PC-3 (cell line): ENCODE measurements around the gene CCSER1. TPM values are rescaled to one million over a fixed set of nuclear protein-coding genes. Genes with fewer than 3 reads are reported as not detected.

Source experiments
- ATAC-seq: fragments of 200-7000 bp; cut with Tn5 transposase; 2 replicates; pipeline ENCODE4 v1.9.1; 2020; ENCODE audit warnings: mild to moderate bottlenecking, moderate library complexity
- BruUV-seq: library from RNA; stranded (reverse); fragments of 400-500 nt; replicated peaks from 2 replicates; lab custom pipeline; 2021; lab: Mats Ljungman, UMichigan
- CTCF ChIA-PET: fragments of 300-600 bp; sonication (Branson Sonifier 250); formaldehyde crosslinking; loops from one replicate; lab custom pipeline; 2022; ENCODE audit warnings: antibody characterized with exemption; lab: Charles Lee
- POLR2A ChIA-PET: fragments of 300-600 bp; sonication (Branson Sonifier 250); formaldehyde crosslinking; loops from one replicate; lab custom pipeline; 2022; ENCODE audit warnings: antibody characterized with exemption; ENCODE audit not compliant: unreplicated experiment; lab: Charles Lee
- DNase-seq: peaks from one replicate; pipeline ENCODE4 v3.0.0-alpha.2; 2015
- H2AFZ ChIP-seq: fragments of 300-600 bp; sonication (generic); 2 replicates; pipeline ENCODE4 v1.6.0; 2016; ENCODE audit warnings: antibody characterized with exemption, low read length
- H3F3A ChIP-seq: fragments of 300-600 bp; sonication (generic); one replicate; pipeline ENCODE4 v1.6.0; 2017; ENCODE audit warnings: antibody characterized with exemption, low read length, control low read depth, mild to moderate bottlenecking; ENCODE audit not compliant: unreplicated experiment
- H3K27ac ChIP-seq: fragments of 300-600 bp; sonication (generic); 2 replicates; pipeline ENCODE4 v1.5.1; 2016; ENCODE audit warnings: mild to moderate bottlenecking, low read length
- H3K27me3 ChIP-seq: fragments of 300-600 bp; sonication (generic); 2 replicates; pipeline ENCODE4 v1.6.1; 2016; ENCODE audit warnings: low read length, mixed read lengths
- H3K36me3 ChIP-seq: fragments of 300-600 bp; sonication (generic); 2 replicates; pipeline ENCODE4 v1.6.1; 2016; ENCODE audit warnings: low read depth, mixed run types, low read length, mixed read lengths
- H3K4me1 ChIP-seq: fragments of 300-600 bp; sonication (generic); 2 replicates; pipeline ENCODE4 v1.5.1; 2016; ENCODE audit warnings: low read length; ENCODE audit not compliant: insufficient read depth
- H3K4me2 ChIP-seq: fragments of 300-600 bp; sonication (generic); 2 replicates; pipeline ENCODE4 v1.6.0; 2016; ENCODE audit warnings: low read length
- H3K4me3 ChIP-seq: fragments of 300-600 bp; sonication (generic); 2 replicates; pipeline ENCODE4 v1.5.1; 2016; ENCODE audit warnings: mild to moderate bottlenecking, low read length, mixed read lengths
- H3K79me2 ChIP-seq: fragments of 300-600 bp; sonication (generic); 2 replicates; pipeline ENCODE4 v1.6.1; 2017; ENCODE audit warnings: low read length, mixed read lengths
- H3K9ac ChIP-seq: fragments of 300-600 bp; sonication (generic); 2 replicates; pipeline ENCODE4 v1.6.0; 2016; ENCODE audit warnings: mild to moderate bottlenecking, low read length
- H3K9me2 ChIP-seq: fragments of 300-600 bp; sonication (generic); replicated peaks from 2 replicates; pipeline ENCODE4 v1.6.1; 2016; ENCODE audit warnings: mixed run types, low read length, mixed read lengths
- H3K9me3 ChIP-seq: fragments of 300-600 bp; sonication (generic); 2 replicates; pipeline ENCODE4 v1.6.1; 2016; ENCODE audit warnings: low read length, mixed read lengths
- H4K20me1 ChIP-seq: fragments of 300-600 bp; sonication (generic); 2 replicates; pipeline ENCODE4 v1.6.1; 2016; ENCODE audit warnings: low read length, mixed read lengths
- CTCF ChIP-seq: fragments of 300-600 bp; sonication (generic); conservative IDR thresholded peaks from 2 replicates; pipeline ENCODE4 v1.5.1; 2017; ENCODE audit warnings: antibody characterized with exemption, low read depth, mild to moderate bottlenecking, low read length
- EZH2 ChIP-seq: fragments of 300-600 bp; sonication (generic); IDR thresholded peaks from one replicate; pipeline ENCODE4 v1.6.1; 2017; ENCODE audit warnings: antibody characterized with exemption, mild to moderate bottlenecking, low read length; ENCODE audit not compliant: unreplicated experiment
- EZH2phosphoT487 ChIP-seq: fragments of 300-600 bp; sonication (generic); IDR thresholded peaks from 2 replicates; pipeline ENCODE4 v1.6.1; 2018; ENCODE audit warnings: mild to moderate bottlenecking, antibody characterized with exemption, low read length, borderline replicate concordance
- intact Hi-C: fragments of 100-400 bp; cut with micrococcal nuclease; formaldehyde crosslinking; loops from 2 replicates; pipeline ENCODE4 v1.9.0; 2023
- total RNA-seq: library from RNA; depleted of rRNA; stranded (reverse); fragments of >200 nt; gene quantifications from 2 replicates; pipeline ENCODE4 v1.2.3, GENCODE V29; 2014

CCSER1 gene
- total RNA-seq, 1 experiment from 2014 or later = 6.0 TPM

GRCh38 chr4:90824266-90825150 lies 697.3 kb downstream of the CCSER1 start:
- no TSS peak for BruUV-seq
- DNase-seq (no peak), ATAC-seq (no peak)
- no peaks in the 10 kb centered on the region for H3F3A ChIP-seq
- CTCF ChIA-PET = no interaction called here
- H2AFZ ChIP-seq = no peak overlapping the region
- POLR2A ChIA-PET = no interaction called here
- no peaks in the 10 kb centered on the region for H3K36me3 ChIP-seq
- H3K9me3 ChIP-seq = no peaks in the 10 kb centered on the region
- H3K27ac ChIP-seq = no peak overlapping the region
- H3K27me3 ChIP-seq = no peaks in the 10 kb centered on the region
- TF ChIP-seq EZH2 (no peak), CTCF (no peak)
- H3K9me2 ChIP-seq = no peaks in the 10 kb centered on the region
- no peak overlapping the region for H3K4me3 ChIP-seq
- no peaks in the 10 kb centered on the region for H3K4me1 ChIP-seq
- H3K4me2 ChIP-seq = no peak overlapping the region
- no peaks in the 10 kb centered on the region for H4K20me1 ChIP-seq
- intact Hi-C loops = no loop called here
- no peaks in the 10 kb centered on the region for H3K79me2 ChIP-seq
- no peak overlapping the region for H3K9ac ChIP-seq

- Histone ChIP-seq H3K9me3 (no peaks in the 10 kb centered on the region), H3K9ac (no peak overlapping the region), H3K9me2 (no peaks in the 10 kb centered on the region), H2AFZ (no peak overlapping the region), H3K4me1 (no peaks in the 10 kb centered on the region), H3K36me3 (no peaks in the 10 kb centered on the region), H3K79me2 (no peaks in the 10 kb centered on the region), H3K27me3 (no peaks in the 10 kb centered on the region), H3F3A (no peaks in the 10 kb centered on the region), H3K4me2 (no peak overlapping the region), H4K20me1 (no peaks in the 10 kb centered on the region), H3K27ac (no peak overlapping the region), H3K4me3 (no peak overlapping the region)
- no TSS peak for BruUV-seq
- CTCF ChIA-PET = no interaction called here
- POLR2A ChIA-PET = no interaction called here
- intact Hi-C loops = no loop called here
- TF ChIP-seq EZH2phosphoT487 (no peak), CTCF (no peak), EZH2 (no peak)
- DNase-seq (no peak), ATAC-seq (no peak)
Observed at GRCh38 chr4:90825849-90826248, 698.7 kb downstream of the CCSER1 start.

GRCh38 chr4:90833706-90834105 lies 706.5 kb downstream of the CCSER1 start:
- Histone ChIP-seq H3K4me1 (peaks cover 7% of the 10 kb centered on the region; the same call in 1 of the 2 replicates), H3K79me2 (no peaks in the 10 kb centered on the region), H3K27ac (no peak overlapping the region), H3K36me3 (no peaks in the 10 kb centered on the region), H3K9me3 (no peaks in the 10 kb centered on the region), H3F3A (no peaks in the 10 kb centered on the region), H3K9ac (no peak overlapping the region), H4K20me1 (no peaks in the 10 kb centered on the region), H3K27me3 (no peaks in the 10 kb centered on the region), H3K9me2 (no peaks in the 10 kb centered on the region), H3K4me3 (no peak overlapping the region), H2AFZ (no peak overlapping the region), H3K4me2 (no peak overlapping the region)
- TF ChIP-seq EZH2 (no peak), CTCF (no peak), EZH2phosphoT487 (no peak)
- DNase-seq = no peak
- ATAC-seq = no peak
- ChIA-PET CTCF (no interaction called here), POLR2A (no interaction called here)
- no TSS peak for BruUV-seq
- intact Hi-C loops = no loop called here
